NOMO-1 (cell line): ENCODE results near the gene CAPS.
A peak's percentile ranks its signal among the peaks of the same experiment; 100 is the strongest.

Experiments
- DNase-seq, 2 experiments: peaks; one replicate each; lab custom pipeline; 2025; ENCODE audit not compliant: unreplicated experiment in 2 of 2; lab: John Stamatoyannopoulos, UW

Gene CAPS

DNA sequence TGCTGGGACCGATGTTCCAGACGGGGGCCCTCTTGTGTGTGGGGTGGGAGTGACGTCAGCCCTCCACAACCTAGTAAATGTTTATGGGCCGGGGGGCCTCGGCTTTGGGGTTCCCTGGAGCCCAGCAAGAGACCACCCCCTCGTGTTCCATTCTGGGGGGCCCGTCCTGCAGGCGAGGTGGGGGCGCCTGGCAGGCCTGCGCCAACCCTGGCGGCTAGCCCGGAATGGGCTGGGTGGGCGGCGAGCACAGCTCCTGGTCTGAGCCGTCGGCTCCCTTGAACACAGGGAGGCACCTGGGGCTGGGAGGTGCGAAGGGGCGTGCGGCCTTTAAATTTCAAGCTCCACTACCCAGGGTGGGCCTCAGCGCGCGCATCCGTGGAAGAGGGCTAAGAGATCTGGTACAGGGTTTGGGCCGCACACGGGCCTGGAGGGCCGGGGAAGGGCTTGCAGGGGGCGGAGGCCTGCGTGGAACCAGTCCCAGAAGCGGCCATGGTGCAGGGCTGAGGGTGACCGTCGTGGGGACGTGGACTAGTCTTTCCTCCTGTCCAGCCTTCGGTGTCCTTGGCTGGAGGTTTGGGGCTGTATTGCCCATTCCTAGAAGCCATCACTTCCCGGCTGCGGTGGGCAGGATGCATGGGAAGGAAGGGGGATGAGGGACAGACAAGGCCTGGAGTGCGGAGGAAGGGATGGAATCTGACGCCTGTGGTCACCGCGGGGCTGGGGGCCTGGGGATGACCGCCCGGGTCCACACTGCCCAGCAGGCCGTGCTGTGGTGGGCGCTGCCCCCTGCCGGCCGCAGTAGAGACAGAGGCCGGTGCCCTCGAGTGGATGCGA, 21.9 kb upstream of the CAPS start:
- peak in 1 of 2 experiments; percentile 19 for DNase-seq

DNA sequence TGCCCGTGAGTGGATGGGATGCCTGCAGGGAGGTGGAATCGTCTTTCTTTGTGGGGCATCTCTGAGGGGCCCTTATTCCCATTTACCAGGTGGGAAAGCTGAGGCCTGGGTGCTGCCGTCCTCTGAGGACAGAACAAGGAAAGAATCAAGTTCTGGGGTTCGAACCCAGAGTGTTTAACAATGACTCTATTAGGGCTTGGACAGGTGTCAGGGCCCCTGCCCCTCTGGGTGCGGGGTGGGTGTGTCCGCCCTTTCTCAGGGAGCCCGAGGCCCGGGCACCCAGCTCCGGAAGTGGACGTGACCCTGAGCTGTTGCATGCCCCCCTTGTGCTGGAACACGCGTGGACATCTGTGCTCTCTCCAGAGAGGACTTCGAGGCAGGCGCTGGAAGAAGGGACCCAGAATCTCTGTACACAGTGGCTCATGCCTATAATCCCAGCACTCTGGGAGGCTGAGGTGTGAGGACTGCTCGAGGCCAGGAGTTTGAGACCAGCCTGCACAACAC, 21.2 kb upstream of the CAPS start:
- no peak for DNase-seq

DNA sequence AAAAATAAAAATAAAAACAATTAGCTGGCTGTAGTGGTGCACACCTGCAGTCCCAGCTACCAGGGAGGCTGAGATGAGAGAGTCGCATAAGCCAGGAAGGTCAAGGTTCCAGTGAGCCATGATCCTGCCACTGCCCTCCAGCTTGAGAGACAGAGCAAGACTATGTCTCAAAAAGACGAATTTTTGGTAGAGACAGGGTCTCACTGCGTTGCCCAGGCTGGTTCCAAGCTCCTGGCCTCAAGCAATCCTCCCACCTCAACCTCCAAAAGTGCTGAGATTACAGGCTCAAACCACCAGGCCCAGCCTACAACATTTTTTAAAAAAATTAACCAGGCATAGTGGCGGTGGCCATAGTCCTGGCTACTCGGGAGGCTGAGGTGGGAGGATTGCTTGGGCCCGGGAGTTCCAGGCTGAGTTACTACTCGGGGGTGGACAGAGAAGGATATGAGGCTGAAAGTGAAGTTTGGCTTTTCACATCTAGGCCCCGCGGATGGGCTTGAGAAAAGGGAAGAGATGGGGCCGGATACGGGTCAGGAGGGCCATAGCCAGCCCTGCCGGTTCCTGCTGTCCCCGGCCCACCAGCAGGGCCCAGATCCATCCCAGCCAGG, 20.7 kb upstream of the CAPS start:
- no peak for DNase-seq

DNA sequence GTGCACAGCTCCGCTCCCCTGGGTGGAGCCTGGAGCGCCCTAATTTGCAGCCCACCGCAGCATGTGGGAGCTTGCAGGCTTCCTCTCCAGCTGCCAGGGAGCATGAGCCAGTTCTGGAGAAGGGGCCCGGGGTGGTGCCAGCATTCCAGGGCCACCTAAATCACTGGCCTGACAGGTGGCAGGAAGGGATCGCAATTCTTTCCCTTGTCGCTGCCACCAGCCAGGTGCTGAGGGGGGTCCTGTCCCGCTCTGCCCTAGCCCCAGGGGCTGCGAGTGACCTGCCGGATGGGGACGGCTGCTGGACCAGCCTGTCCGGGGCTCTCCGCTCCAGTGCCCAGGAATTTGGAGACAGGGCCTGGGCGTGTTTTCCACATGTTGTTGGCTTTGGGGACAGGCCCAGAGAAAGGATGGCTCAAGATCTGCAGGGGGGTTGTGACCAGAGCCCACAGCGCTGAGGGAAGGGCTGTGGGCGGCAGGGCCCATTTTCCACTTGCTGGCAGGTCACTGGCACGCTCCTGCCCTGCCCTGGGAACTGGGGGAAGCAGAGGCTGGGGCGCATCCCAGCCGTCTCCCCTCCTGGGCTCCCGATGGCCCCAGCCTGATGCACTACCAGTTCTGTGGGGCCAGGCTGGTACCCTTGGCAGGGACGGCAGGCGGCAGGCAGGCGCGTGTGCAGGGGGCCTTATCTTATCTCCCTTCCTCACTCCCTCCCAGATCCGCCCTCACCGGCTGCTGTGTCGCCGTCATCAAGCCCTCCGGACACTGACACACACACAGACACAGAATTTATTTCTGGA, 19.9 kb upstream of the CAPS start:
- DNase-seq, result no peak

DNA sequence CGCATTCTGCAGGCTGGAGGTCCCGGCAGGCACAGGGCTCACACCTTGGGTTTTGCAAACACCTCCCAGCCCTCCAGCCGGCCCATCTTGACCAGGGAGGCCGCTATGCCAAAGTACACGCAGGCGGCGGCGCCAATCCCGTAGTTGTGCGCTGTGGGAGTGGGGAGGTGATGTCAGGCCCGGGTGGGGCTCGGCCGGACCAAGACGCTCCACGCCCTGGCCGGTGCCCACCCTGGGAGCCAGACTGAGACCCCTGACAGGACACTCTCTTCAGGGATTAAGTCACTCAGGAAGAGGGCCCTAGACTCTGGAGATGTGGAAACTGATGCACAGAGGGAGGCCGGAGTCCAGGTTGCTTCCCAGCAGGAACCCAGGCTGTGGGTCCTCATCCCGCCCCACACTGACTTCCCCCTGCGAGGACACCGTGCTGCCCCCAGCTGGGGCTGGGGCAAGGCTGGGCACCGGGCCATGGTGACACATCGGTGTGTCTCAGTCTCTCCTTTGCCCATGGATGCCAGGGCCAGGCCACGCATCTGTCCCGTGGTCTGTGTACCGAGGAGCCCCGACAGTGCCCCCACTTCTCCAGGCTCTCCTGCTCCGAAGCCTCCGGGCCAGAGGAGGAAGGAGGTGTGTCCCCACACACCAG, 19.2 kb upstream of the CAPS start:
- no peak for DNase-seq

DNA sequence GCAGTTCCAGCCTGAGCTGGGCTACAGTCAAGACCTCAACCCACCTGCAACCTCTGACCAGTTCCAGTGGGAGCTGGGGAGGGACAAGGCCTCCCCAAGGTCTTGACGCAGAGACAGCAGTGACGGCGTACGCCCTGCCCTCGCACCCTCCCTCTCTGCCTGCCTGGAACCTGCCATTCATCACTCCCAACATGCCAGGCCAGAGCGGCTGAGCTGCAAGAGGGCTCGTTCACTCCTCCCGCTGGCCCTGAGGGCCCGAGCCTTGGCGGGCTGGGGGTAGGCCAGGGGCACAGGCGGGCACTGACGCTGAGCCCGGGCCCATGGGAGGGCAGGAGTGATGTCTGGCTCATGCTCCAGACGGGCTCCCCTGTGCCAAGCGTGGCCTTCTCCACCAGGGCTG, 18.6 kb upstream of the CAPS start:
- DNase-seq, result no peak

DNA sequence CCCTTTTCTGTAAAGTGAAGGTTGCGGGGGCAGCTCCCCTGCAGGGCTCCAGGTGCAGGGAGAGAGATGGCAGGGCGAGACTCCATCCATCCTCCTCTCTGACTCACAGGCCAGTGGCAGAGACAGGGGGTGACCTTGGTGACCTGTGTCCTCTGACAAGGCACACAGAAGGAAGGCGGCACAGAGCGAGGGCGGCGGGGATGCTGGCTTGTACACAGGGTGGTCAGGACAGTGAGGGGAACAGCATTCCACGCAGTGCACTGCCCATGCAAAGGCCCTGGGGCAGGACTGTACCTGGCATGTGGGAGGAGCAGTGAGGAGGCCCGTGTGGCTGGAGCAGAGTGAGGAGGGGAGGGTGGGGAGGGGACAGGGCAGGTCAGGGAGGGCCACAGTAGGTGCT, 18.2 kb upstream of the CAPS start:
- DNase-seq, result no peak

DNA sequence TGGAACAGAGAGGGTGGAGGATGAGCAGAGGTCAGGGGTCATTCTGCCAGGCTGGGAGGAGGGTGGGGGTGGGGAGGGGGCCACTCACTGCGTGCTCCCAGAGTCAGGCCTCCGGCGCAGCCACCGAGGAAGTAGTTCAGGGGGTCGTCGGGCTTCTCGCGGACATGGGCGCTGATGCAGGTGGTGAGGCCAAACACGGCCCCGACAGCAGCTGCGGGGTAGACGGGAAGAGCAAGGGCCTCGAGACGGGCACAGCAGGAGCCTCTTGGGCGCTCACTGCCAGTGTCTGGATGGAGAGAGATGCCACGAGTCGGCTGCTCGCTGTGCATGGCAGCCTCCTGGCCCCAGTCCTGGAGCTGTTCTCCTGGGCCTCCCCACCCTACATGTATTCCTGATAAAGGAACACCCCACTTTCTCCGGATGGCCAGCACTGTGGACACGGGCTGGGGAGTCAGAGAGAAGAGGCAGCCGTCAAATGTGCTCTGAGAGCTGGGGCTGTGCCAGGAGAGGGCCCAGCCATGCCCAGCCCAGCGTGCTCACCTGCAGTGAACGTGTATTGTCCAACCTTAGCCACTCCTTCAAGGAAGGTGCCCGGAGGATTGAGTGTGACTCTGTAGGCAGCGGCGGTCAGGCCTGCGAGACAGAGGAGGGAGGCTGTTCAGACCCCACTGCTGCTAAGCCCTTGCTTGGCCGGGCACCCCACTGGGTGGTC, 17.5 kb upstream of the CAPS start:
- no peak for DNase-seq

DNA sequence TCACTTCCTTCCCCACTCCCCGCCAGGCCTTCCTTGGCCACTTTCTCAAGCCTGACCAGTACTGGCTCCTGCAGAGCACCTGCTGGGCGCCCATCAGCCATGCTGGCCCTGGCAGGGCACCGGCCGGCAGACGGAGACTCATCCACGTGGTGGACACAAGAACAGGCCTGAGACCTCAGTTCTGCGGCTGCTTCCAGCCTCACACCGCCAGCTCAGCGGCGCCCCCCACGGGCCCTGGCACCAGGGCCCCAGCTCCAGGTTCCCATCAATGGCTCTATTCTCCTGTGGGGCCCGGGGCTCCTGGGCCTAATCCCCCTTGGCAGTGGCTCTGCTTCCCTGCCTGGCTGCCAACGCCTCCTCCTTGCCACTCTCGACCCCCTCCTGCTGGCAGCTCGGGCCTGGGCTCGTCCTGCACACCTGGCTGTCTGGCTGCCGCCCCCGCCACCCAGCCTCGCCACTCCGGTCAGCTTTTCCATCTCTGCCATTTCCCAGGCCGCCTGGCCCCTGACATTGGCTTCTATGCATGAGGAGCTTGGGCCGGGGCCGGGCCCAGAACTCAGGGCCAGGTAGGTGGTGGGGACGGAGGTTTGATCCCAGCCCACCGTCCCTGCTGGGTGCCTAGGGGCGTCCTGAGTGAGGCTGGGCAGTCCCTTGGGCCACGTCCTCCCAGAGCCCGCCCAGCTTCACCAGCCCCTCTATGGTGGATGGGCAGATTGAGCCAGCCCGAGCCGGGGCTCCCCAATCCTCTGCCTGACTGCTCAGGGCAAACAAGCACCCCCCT, 16.7 kb upstream of the CAPS start:
- DNase-seq, result no peak

DNA sequence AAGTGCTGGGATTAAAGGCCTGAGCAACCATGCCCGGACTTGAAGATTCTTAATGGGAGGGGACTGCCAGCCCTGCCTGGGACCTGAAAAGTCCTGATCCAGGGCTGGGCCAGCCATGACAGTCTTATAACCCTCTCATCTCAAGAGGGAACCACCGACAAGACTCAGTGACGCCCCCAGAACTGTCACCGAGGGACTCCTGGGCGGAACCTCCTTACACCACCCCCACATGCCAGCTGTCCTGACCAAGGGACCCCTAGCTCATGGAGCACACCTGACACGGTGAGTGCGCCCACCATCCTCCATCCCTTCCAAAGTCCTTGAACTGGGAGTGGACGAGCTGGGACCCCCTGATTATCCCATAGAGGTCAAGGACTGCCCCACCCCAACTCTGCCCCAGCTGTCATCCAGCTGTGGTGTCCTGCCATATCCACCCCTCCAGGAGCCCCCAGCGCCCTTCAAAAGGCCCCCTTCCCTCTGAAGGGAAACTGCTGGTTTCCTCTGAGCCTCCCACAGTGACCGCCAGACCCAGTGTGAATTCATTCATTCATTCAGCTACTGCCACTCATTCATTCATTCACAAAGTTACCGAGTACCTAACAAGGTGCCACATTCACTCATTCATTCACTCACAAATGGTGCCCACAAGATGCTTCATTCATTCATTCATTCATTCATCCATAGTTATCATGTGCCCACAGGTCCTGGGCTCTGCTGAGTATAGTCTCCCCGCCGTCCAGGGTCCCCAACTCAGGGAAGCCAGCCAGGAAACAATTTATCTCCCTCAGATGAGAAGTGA, 14.1 kb upstream of the CAPS start:
- DNase-seq, result no peak

DNA sequence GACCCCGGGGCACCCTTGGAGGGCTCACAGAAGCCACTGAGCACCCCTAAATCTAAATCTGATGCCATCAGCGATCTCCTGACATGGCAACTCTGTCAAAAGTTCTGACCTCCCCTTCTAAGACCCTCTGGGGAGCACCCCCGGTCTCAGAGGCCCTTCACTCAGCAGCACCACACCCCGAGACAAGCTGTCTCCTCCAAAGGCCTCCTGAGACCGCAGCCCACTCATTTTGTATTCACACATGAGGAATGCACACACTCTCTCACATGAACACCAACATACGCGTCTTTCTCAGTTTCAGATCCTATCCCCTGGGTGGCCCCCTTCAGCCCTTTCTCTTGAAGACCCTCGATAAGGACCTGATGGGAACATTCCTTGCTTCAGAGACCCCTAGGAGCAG, 13.1 kb upstream of the CAPS start:
- DNase-seq, result no peak

DNA sequence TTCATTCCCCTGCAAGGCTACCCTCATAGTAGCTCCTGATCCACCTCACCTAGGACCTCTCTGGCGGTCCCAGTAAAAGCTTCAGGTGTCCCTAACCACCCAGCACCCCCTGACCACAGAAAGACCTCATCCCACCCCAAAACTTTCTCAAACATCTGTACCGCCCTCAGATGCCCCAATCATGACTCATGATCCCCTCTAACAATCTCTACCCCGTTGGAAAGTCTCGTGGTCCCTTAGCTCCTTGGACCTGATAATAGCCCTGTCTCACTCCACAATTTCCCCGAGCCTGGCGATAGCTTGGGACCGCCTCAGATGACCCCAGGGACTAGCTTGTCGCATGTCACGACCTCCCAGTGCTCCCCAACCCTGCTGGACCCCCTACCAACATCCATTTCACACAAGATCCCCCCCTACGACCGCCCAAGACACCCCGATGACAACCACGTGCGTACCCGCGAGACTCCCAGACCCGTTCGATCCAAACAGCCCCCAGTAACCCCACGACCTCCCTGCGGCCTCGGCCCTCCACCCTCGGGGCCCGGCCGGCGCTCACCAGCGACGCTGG, 10.9 kb upstream of the CAPS start:
- peak in 1 of 2 experiments; percentile 11 for DNase-seq

DNA sequence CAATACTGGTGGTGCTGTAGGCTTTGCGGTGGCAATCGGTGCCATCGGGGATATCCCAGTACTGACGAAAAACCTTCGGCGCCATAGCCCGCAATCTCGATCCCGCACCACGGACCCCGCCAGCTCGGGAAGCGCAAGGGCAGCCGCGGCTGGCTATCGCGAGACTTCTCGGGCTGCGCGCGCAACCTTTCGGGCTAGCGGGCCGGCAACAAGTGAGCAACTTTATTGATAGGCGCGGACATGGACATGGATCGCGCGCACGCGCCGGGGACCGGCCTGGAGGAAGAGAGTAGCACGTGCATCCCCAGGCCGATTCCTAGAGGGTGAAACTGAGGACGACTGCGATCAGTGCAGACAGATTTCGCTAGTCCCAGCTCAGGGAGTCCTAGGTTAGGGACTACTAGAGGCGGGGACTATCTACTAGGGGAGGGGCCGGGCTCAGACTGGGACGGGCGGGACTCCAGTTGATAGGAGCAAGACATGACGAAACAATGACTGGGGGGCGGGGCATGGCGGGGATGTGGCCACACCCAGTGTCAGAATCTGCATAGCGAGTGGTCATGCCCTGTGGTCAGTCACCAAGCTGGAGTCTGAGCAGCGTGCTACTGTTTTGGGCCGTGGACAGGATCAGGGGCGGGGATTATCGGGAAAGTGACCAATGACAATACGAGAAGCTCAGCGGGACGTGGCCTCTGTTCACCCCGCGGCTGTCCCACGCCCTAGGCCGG, 10.3 kb upstream of the CAPS start, which contains the start of gene NDUFA11:
TSS of gene NDUFA11 (minus strand) at position 167 of the 728 bp plus-strand sequence. CDS start at position 85, 82 bp downstream.
- DNase-seq, result peak; percentile 91 to 93

DNA sequence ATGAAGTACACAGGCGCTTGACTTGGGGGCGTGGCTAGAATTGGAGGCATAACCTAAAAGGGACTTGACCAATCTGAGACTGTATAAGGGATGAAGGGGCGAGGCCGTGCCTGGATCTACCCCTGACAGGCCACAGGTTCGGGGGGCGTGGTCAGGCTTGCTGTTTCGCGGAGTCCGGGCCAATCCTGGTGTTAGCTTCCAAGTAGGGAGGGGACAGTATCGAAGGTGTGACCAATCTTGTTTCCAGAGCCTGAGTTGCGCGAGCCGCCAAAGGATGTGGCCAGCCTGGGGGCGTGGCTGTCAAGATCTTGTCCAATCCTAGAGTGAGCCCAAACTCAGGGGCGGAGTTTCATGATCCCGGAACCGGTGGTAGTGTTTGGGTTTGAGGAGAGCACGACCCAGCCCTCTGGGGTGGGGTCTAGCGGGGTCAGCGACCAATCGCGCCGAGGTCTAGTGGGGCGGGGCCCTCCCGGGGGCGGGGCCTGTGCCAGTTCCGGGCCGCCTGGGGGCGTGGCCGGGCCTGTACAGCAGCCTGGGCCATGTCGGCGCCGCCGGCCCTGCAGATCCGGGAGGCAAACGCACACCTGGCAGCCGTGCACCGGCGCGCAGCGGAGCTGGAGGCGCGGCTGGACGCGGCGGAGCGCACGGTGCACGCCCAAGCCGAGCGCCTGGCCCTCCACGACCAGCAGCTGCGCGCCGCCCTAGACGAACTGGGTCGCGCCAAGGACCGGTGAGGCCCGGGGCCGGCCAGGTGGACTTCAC, 9.5 kb upstream of the CAPS start, which contains the start of gene VMAC:
TSS of gene VMAC (plus strand) at position 521 of the 762 bp plus-strand sequence. CDS start at position 540, 19 bp downstream.
- DNase-seq, result peak; percentile 99 to 100

DNA sequence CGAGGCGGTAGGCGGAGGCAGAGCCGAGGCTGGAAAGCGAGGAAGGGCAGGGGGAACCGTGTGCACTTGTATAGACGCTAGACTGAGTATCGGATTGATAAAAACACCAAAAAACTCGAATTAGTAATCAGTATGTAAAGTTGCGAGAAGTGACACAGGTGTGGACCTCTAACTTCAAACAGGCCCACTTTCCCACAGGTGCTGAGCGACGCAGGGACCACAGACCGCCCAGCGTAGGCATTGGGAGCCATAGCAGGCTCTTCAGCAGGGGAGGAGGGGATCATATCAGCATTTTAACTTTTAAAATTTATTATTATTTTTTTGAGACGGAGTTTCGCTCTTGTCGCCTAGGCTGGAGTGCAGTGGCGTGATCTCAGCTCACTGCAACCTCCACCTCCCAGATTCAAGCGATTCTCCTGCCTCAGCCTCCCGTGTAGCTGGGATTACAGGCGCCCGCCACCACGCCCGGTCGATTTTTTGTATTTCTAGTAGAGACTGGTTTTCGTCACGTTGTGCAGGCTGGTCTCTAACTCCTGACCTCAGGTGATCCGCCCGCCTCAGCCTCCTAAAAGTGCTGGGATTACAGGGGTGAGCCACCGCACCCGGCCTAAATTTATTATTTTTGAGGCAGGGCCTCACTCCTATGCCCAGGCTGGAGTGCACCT, 8.8 kb upstream of the CAPS start:
- DNase-seq, result no peak

DNA sequence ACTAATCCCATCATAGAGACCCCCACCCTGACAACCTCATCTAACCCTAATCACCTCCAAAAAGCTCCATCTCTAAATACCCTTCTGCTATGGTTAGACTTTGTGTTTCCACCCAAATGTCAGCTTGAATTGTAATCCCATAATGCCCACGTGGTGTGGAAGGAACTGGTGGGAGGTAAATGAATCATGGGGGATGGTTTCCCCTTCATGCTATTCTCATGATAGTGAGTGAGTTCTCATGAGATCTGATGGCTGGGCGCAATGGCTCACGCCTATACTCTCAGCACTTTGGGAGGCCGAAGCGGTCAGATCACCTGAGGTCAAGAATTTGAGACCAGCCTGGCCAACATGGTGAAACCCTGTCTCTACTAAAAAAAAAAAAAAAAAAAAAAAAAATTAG, 6.8 kb upstream of the CAPS start:
- DNase-seq, result no peak
